GM20000 (cell line): Measurements from ENCODE around the gene ZNF282.

Experiments
- DNase-seq: peaks from one replicate; pipeline ENCODE4 v3.0.0; 2012; ENCODE audit warnings: low spot score
- CTCF ChIP-seq: IDR thresholded peaks from 2 replicates; pipeline ENCODE4 v1.5.1; 2012; ENCODE audit warnings: mild to moderate bottlenecking, control low read depth; ENCODE audit errors: extremely low read depth, missing control alignments

ZNF282 gene

GRCh38 chr7:149195180-149196150 is at the start of gene ZNF282:
Gene ZNF282 (plus strand): TSS chr7:149195546. CDS start chr7:149195590, 44 bp downstream.
- peak; percentile 96 for DNase-seq
- TF ChIP-seq CTCF, result peak; percentile 56

- peak; percentile 97 for DNase-seq
- peak; percentile 78 for TF ChIP-seq CTCF
Measured at GRCh38 chr7:149147072-149147751, 48.1 kb upstream of the ZNF282 start, which contains the start of gene ZNF398. Gene ZNF398 (plus strand): TSS chr7:149147453. CDS start chr7:149147743, 290 bp downstream.

GRCh38 chr7:149147752-149148653 is 47.3 kb upstream of the ZNF282 start:
- no peak for TF ChIP-seq CTCF
- peak; percentile 74 for DNase-seq

- no peak for TF ChIP-seq CTCF
- DNase-seq, result no peak
Measured at GRCh38 chr7:149150981-149151380, 44.4 kb upstream of the ZNF282 start.

- DNase-seq, result no peak
- no peak for TF ChIP-seq CTCF
Measured at GRCh38 chr7:149153346-149153745, 42.0 kb upstream of the ZNF282 start.

GRCh38 chr7:149154056-149154455 is 41.3 kb upstream of the ZNF282 start:
- no peak for DNase-seq
- no peak for TF ChIP-seq CTCF
